WTC11 (cell line): ENCODE measurements around the gene TRIM47. TPM values are rescaled to one million over a fixed set of nuclear protein-coding genes. Genes with fewer than 3 reads are reported as not detected.
A peak's percentile ranks its signal among the peaks of the same experiment; 100 is the strongest.

Source experiments
- ATAC-seq: fragments of 200-7000 bp; cut with Tn5 transposase; 2 replicates; pipeline ENCODE4 v1.10.0; 2021; ENCODE audit warnings: mild to moderate bottlenecking, moderate library complexity
- CTCF ChIA-PET: fragments of 300-600 bp; sonication (Branson Sonifier 250); formaldehyde crosslinking; loops from one replicate; lab custom pipeline; 2021; ENCODE audit warnings: antibody characterized with exemption; lab: Charles Lee
- POLR2A ChIA-PET: fragments of 350-600 bp; sonication (Branson Sonifier 250); formaldehyde crosslinking; loops from one replicate; lab custom pipeline; 2021; ENCODE audit warnings: antibody characterized with exemption; lab: Charles Lee
- DNase-seq: peaks from one replicate; pipeline ENCODE4 v3.0.0; 2021; ENCODE audit warnings: low spot score
- H3K27ac Mint-ChIP-seq: 2 replicates; pipeline ENCODE4 v1.8.0; 2021; ENCODE audit warnings: mixed read lengths
- H3K27me3 Mint-ChIP-seq: 2 replicates; pipeline ENCODE4 v1.8.0; 2021; ENCODE audit warnings: low read depth, mild to moderate bottlenecking, moderate library complexity, mixed read lengths
- H3K36me3 Mint-ChIP-seq: 2 replicates; pipeline ENCODE4 v1.8.0; 2021; ENCODE audit warnings: mixed read lengths
- H3K4me1 Mint-ChIP-seq: 2 replicates; pipeline ENCODE4 v1.8.0; 2022; ENCODE audit warnings: mixed read lengths
- H3K4me3 Mint-ChIP-seq: 2 replicates; pipeline ENCODE4 v1.8.0; 2021; ENCODE audit warnings: mild to moderate bottlenecking, moderate library complexity, mixed read lengths
- H3K9me3 Mint-ChIP-seq: 2 replicates; pipeline ENCODE4 v1.8.0; 2021; ENCODE audit warnings: mixed read lengths
- AR ChIP-seq: fragments of 250-450 bp; sonication (Bioruptor Pico); IDR thresholded peaks from 2 replicates; pipeline ENCODE4 v1.9.0; 2021; ENCODE audit warnings: mild to moderate bottlenecking
- CREM ChIP-seq: sonication (generic); formaldehyde crosslinking; IDR thresholded peaks from 2 replicates; pipeline ENCODE4 v1.8.1; 2022; ENCODE audit warnings: mild to moderate bottlenecking, missing genetic modification reagents, moderate library complexity
- E2F1 ChIP-seq: sonication (generic); formaldehyde crosslinking; IDR thresholded peaks from 2 replicates; pipeline ENCODE4 v1.8.0; 2022; ENCODE audit warnings: mild to moderate bottlenecking, missing genetic modification reagents
- FOXJ3 ChIP-seq: sonication (generic); formaldehyde crosslinking; IDR thresholded peaks from 2 replicates; pipeline ENCODE4 v1.9.0; 2021; ENCODE audit warnings: missing genetic modification reagents, mild to moderate bottlenecking, borderline replicate concordance
- FOXK1 ChIP-seq: sonication (generic); formaldehyde crosslinking; IDR thresholded peaks from 2 replicates; pipeline ENCODE4 v1.8.0; 2022; ENCODE audit warnings: mild to moderate bottlenecking, moderate library complexity, missing genetic modification reagents
- HMGA2 ChIP-seq: fragments of 250-450 bp; sonication (Bioruptor Pico); IDR thresholded peaks from 2 replicates; pipeline ENCODE4 v1.4.0; 2021; ENCODE audit warnings: mild to moderate bottlenecking, moderate library complexity
- HMGXB4 ChIP-seq: sonication (generic); formaldehyde crosslinking; IDR thresholded peaks from 2 replicates; pipeline ENCODE4 v1.8.1; 2023; ENCODE audit warnings: mild to moderate bottlenecking, moderate library complexity, missing genetic modification reagents
- IRF1 ChIP-seq: sonication (generic); formaldehyde crosslinking; IDR thresholded peaks from 2 replicates; pipeline ENCODE4 v1.8.0; 2023; ENCODE audit warnings: missing genetic modification reagents
- MXD4 ChIP-seq: fragments of 250-450 bp; sonication (Bioruptor Pico); IDR thresholded peaks from 2 replicates; pipeline ENCODE4 v1.8.0; 2021; ENCODE audit warnings: mild to moderate bottlenecking, moderate library complexity, borderline replicate concordance
- NFATC4 ChIP-seq: fragments of 250-450 bp; sonication (Bioruptor Pico); IDR thresholded peaks from 2 replicates; pipeline ENCODE4 v1.9.0; 2021; ENCODE audit warnings: mild to moderate bottlenecking
- ZBTB43 ChIP-seq: sonication (generic); formaldehyde crosslinking; IDR thresholded peaks from 2 replicates; pipeline ENCODE4 v1.8.1; 2023; ENCODE audit warnings: mild to moderate bottlenecking, missing genetic modification reagents
- ZNF138 ChIP-seq: sonication (generic); formaldehyde crosslinking; conservative IDR thresholded peaks from 2 replicates; pipeline ENCODE4 v1.8.1; 2022; ENCODE audit warnings: mild to moderate bottlenecking, moderate library complexity, missing genetic modification reagents
- ZNF396 ChIP-seq: fragments of 250-450 bp; sonication (Bioruptor Pico); IDR thresholded peaks from 2 replicates; pipeline ENCODE4 v1.8.0; 2021; ENCODE audit warnings: mild to moderate bottlenecking, moderate library complexity, borderline replicate concordance
- ZNF512 ChIP-seq: sonication (generic); formaldehyde crosslinking; IDR thresholded peaks from 2 replicates; pipeline ENCODE4 v1.8.1; 2022; ENCODE audit warnings: missing genetic modification reagents, borderline replicate concordance
- ZNF532 ChIP-seq: fragments of 250-450 bp; sonication (Bioruptor Pico); IDR thresholded peaks from 2 replicates; pipeline ENCODE4 v1.9.0; 2021; ENCODE audit warnings: mild to moderate bottlenecking, borderline replicate concordance
- ZNF671 ChIP-seq: fragments of 250-450 bp; sonication (Bioruptor Pico); IDR thresholded peaks from 2 replicates; pipeline ENCODE4 v1.8.0; 2021; ENCODE audit warnings: mild to moderate bottlenecking
- total RNA-seq: library from RNA; stranded (reverse); gene quantifications from 3 replicates; pipeline ENCODE4 v1.2.3, GENCODE V29; 2021

TRIM47 gene
- total RNA-seq, 1 experiment from 2014 or later, result 10.0 TPM

GRCh38 chr17:75831032-75831571, 47.3 kb downstream of the TRIM47 start (continued):
- no peak for TF ChIP-seq ZBTB43 (CRISPR knock-in tag)
- no peak for TF ChIP-seq HMGA2
- TF ChIP-seq IRF1 (CRISPR knock-in tag), result no peak
- no peak for TF ChIP-seq E2F1 (CRISPR knock-in tag)
- no peak for TF ChIP-seq ZNF671 (CRISPR knock-in tag)
- TF ChIP-seq ZNF532 (CRISPR knock-in tag), result no peak
- TF ChIP-seq CREM (CRISPR knock-in tag), result no peak

GRCh38 chr17:75830164-75831031, 48.0 kb downstream of the TRIM47 start:
- CTCF ChIA-PET, result interaction anchor here (0.5 to 5.5 kb wide), 62 partner anchors 8 to 991 kb away, joined by 3 to 180 read pairs (median 5); partner anchors contain the start of genes FBF1, GALK1, MIF4GD and MRPL38
- peak; percentile 85 for DNase-seq
- TF ChIP-seq MXD4 (CRISPR knock-in tag) (no peak), ZNF512 (CRISPR knock-in tag) (no peak), NFATC4 (CRISPR knock-in tag) (no peak), HMGXB4 (CRISPR knock-in tag) (peak; percentile 46; the same call in 1 of the 2 replicates), ZNF138 (no peak), FOXK1 (CRISPR knock-in tag) (peak; percentile 50; the same call in 1 of the 2 replicates), ZNF396 (CRISPR knock-in tag) (no peak), FOXJ3 (CRISPR knock-in tag) (no peak), AR (CRISPR knock-in tag) (no peak)

More at GRCh38 chr17:75830164-75831031, 48.0 kb downstream of the TRIM47 start:
- H3K27me3 Mint-ChIP-seq, result no peaks in the 10 kb centered on the region
- H3K27ac Mint-ChIP-seq, result peak overlapping the region; percentile 97
- no peaks in the 10 kb centered on the region for H3K9me3 Mint-ChIP-seq
- ATAC-seq, result peak; percentile 14
- peaks cover 38% of the 10 kb centered on the region for H3K4me1 Mint-ChIP-seq
- POLR2A ChIA-PET, result interaction anchor here (0.6 to 2.0 kb wide), 5 partner anchors 25 to 56 kb away, joined by 3 to 9 read pairs (median 3); partner anchors contain the start of genes UNK and WBP2
- no peaks in the 10 kb centered on the region for H3K36me3 Mint-ChIP-seq
- peak overlapping the region; percentile 59 for H3K4me3 Mint-ChIP-seq
